HepG2 (cell line): ENCODE data around the gene TMEM198. TPM values are rescaled to one million over a fixed set of nuclear protein-coding genes. Genes with fewer than 3 reads are reported as not detected.
A peak's percentile ranks its signal among the peaks of the same experiment; 100 is the strongest.

Experiments used
- BHLHE40 ChIP-seq: IDR thresholded peaks from 2 replicates; pipeline ENCODE4 v1.6.1; 2011; ENCODE audit warnings: low read length, improper control_type of control experiment
- CENPX ChIP-seq: sonication (generic); formaldehyde crosslinking; IDR thresholded peaks from 2 replicates; pipeline ENCODE4 v1.9.0; 2021; ENCODE audit warnings: mild to moderate bottlenecking, missing genetic modification reagents, moderate library complexity
- CREB3 ChIP-seq: sonication (generic); formaldehyde crosslinking; IDR thresholded peaks from 2 replicates; pipeline ENCODE4 v1.5.0; 2020; ENCODE audit warnings: missing genetic modification reagents
- CSRNP2 ChIP-seq: sonication (generic); formaldehyde crosslinking; conservative IDR thresholded peaks from 2 replicates; pipeline ENCODE4 v1.8.0; 2022; ENCODE audit warnings: low read depth, missing genetic modification reagents
- DR1 ChIP-seq: sonication (generic); formaldehyde crosslinking; IDR thresholded peaks from 2 replicates; pipeline ENCODE4 v1.8.0; 2021; ENCODE audit warnings: mild to moderate bottlenecking, missing genetic modification reagents, inconsistent platforms
- DZIP1 ChIP-seq: sonication (generic); formaldehyde crosslinking; IDR thresholded peaks from 2 replicates; pipeline ENCODE4 v1.5.0; 2020; ENCODE audit warnings: mild to moderate bottlenecking, missing genetic modification reagents
- EZH2 ChIP-seq: conservative IDR thresholded peaks from 2 replicates; pipeline ENCODE4 v1.6.1; 2012; ENCODE audit warnings: mild to moderate bottlenecking, low read depth, low read length, moderate library complexity
- HDAC6 ChIP-seq: fragments of 200-600 bp; sonication (generic); IDR thresholded peaks from 2 replicates; pipeline ENCODE4 v1.7.0; 2017; ENCODE audit warnings: mild to moderate bottlenecking, antibody characterized with exemption, low read length, low read depth
- HNF4G ChIP-seq, 2 experiments: sonication (generic) in 1 of 2; formaldehyde crosslinking in 1 of 2; IDR thresholded peaks; 2 replicates each; pipeline versions ENCODE4 v1.4.0 to v1.6.1; 2011 to 2020; ENCODE audit warnings: borderline replicate concordance in 2 of 2, low read depth in 2 of 2, mild to moderate bottlenecking in 2 of 2, low read length in 1 of 2, missing genetic modification reagents in 1 of 2, moderate library complexity in 1 of 2
- KLF6 ChIP-seq: IDR thresholded peaks from 2 replicates; pipeline ENCODE4 v1.8.0; 2016; ENCODE audit warnings: missing biosample characterization, missing genetic modification reagents
- NAIF1 ChIP-seq: sonication (generic); formaldehyde crosslinking; IDR thresholded peaks from 2 replicates; pipeline ENCODE4 v1.5.0; 2020; ENCODE audit warnings: mild to moderate bottlenecking, missing genetic modification reagents, borderline replicate concordance
- NFATC3 ChIP-seq: sonication (generic); formaldehyde crosslinking; IDR thresholded peaks from 2 replicates; pipeline ENCODE4 v1.5.1; 2020; ENCODE audit warnings: mild to moderate bottlenecking, missing genetic modification reagents
- NKX3-1 ChIP-seq: sonication (generic); formaldehyde crosslinking; IDR thresholded peaks from 2 replicates; pipeline ENCODE4 v1.5.0; 2020; ENCODE audit warnings: missing genetic modification reagents
- PLRG1 ChIP-seq: fragments of 450-650 bp; conservative IDR thresholded peaks from 2 replicates; pipeline ENCODE4 v1.6.1; 2016
- SNAPC2 ChIP-seq: sonication (generic); formaldehyde crosslinking; IDR thresholded peaks from 2 replicates; pipeline ENCODE4 v1.8.1; 2022; ENCODE audit warnings: mild to moderate bottlenecking, missing genetic modification reagents
- TEF ChIP-seq: sonication (generic); formaldehyde crosslinking; IDR thresholded peaks from 2 replicates; pipeline ENCODE4 v1.5.0; 2020; ENCODE audit warnings: missing genetic modification reagents
- TFE3 ChIP-seq: IDR thresholded peaks from 2 replicates; pipeline ENCODE4 v1.6.1; 2016
- ZC3H4 ChIP-seq: sonication (generic); formaldehyde crosslinking; IDR thresholded peaks from 2 replicates; pipeline ENCODE4 v1.4.0; 2020; ENCODE audit warnings: missing genetic modification reagents, borderline replicate concordance
- ZNF101 ChIP-seq: sonication (generic); formaldehyde crosslinking; IDR thresholded peaks from 2 replicates; pipeline ENCODE4 v1.4.0; 2020; ENCODE audit warnings: mild to moderate bottlenecking, low read depth, missing genetic modification reagents, borderline replicate concordance
- ZNF180 ChIP-seq: sonication (generic); formaldehyde crosslinking; IDR thresholded peaks from 2 replicates; pipeline ENCODE4 v1.4.0; 2020; ENCODE audit warnings: low read depth, missing genetic modification reagents, borderline replicate concordance
- ZNF326 ChIP-seq: sonication (generic); formaldehyde crosslinking; IDR thresholded peaks from 2 replicates; pipeline ENCODE4 v1.4.0; 2020; ENCODE audit warnings: missing genetic modification reagents, borderline replicate concordance
- ZNF773 ChIP-seq: sonication (generic); formaldehyde crosslinking; IDR thresholded peaks from 2 replicates; pipeline ENCODE4 v1.4.0; 2020; ENCODE audit warnings: missing genetic modification reagents, borderline replicate concordance
- ZNF850 ChIP-seq: sonication (generic); formaldehyde crosslinking; conservative IDR thresholded peaks from 2 replicates; pipeline ENCODE4 v1.9.0; 2021; ENCODE audit warnings: mild to moderate bottlenecking, missing genetic modification reagents
- polyA plus RNA-seq, 8 experiments: library from polyadenylated mRNA; depleted of rRNA in 3 of 8; stranded (reverse) in 7 of 8; unstranded in 1 of 8; fragments of >200 nt; fragmentation: Illumina TruSeq in 4 of 8; extraction: Trizol in 4 of 8; gene quantifications; 2 replicates each; pipeline versions ENCODE4 v1.2.1 to v1.2.3, GENCODE V29; 2011 to 2016; ENCODE audit warnings: low read depth in 4 of 8, missing spikeins in 1 of 8, mixed read lengths in 1 of 8; ENCODE audit not compliant: insufficient read depth in 1 of 8
- total RNA-seq, 5 experiments: library from RNA; depleted of rRNA; stranded (reverse); fragments of >200 nt; fragmentation: Illumina TruSeq; extraction: Trizol; gene quantifications; 2 replicates each; pipeline ENCODE4 v1.2.3, GENCODE V29; 2016; ENCODE audit warnings: low read depth in 1 of 5

Gene TMEM198
- total and polyA plus RNA-seq, 2 of the 13 experiments (the other 11 are each of a cell fraction or from before 2014, with no cell fraction given) = 17.3 to 23.5 TPM

- TF ChIP-seq NAIF1 (CRISPR knock-in tag) (no peak), ZNF180 (CRISPR knock-in tag) (no peak), TFE3 (CRISPR knock-in tag) (0 out of 2 replicates have a peak, but pooled peaks have one; percentile 12), NKX3-1 (CRISPR knock-in tag) (no peak), PLRG1 (no peak), CREB3 (CRISPR knock-in tag) (no peak), ZNF326 (CRISPR knock-in tag) (no peak), DR1 (CRISPR knock-in tag) (no peak), TEF (CRISPR knock-in tag) (no peak), DZIP1 (CRISPR knock-in tag) (0 out of 2 replicates have a peak, but pooled peaks have one; percentile 76), CSRNP2 (CRISPR knock-in tag) (no peak), ZNF101 (CRISPR knock-in tag) (peak; percentile 86; the same call in 1 of the 2 replicates), BHLHE40 (no peak; the same call in 1 of the 2 replicates), ZNF850 (no peak), CENPX (CRISPR knock-in tag) (no peak), ZNF773 (no peak), SNAPC2 (CRISPR knock-in tag) (no peak), EZH2 (no peak), NFATC3 (CRISPR knock-in tag) (no peak), HDAC6 (no peak), KLF6 (0 out of 2 replicates have a peak, but pooled peaks have one; percentile 38), HNF4G (IDR thresholded peaks at IDR 0.05; ENCODE audit: borderline replicate concordance, low read depth, low read length) (no peak), HNF4G (CRISPR knock-in tag; IDR thresholded peaks at IDR 0.05; ENCODE audit: borderline replicate concordance, low read depth) (no peak), ZC3H4 (CRISPR knock-in tag) (no peak)
Observed at GRCh38 chr2:219541611-219542180, 2.1 kb upstream of the TMEM198 start (continued).
